Nephron (organoid): ENCODE data around the gene ZDHHC4.
A peak's percentile ranks its signal among the peaks of the same experiment; 100 is the strongest.

Experiments
- H3K27ac Mint-ChIP-seq, 3 experiments: 2 replicates each; pipeline ENCODE4 v1.8.0; 2020; ENCODE audit warnings: mixed read lengths in 3 of 3, mild to moderate bottlenecking in 2 of 3, moderate library complexity in 1 of 3
- H3K27me3 Mint-ChIP-seq: 2 replicates; pipeline ENCODE4 v1.8.0; 2021; ENCODE audit warnings: low read depth, mild to moderate bottlenecking, moderate library complexity, mixed read lengths
- H3K36me3 Mint-ChIP-seq: 2 replicates; pipeline ENCODE4 v1.8.0; 2020; ENCODE audit warnings: low read depth, mixed read lengths
- H3K4me1 Mint-ChIP-seq: 2 replicates; pipeline ENCODE4 v1.8.0; 2020; ENCODE audit warnings: mixed read lengths
- H3K4me3 Mint-ChIP-seq, 3 experiments: 2 replicates each; pipeline ENCODE4 v1.8.0; 2020; ENCODE audit warnings: mild to moderate bottlenecking in 3 of 3, mixed read lengths in 3 of 3, moderate library complexity in 2 of 3
- H3K9me3 Mint-ChIP-seq: 2 replicates; pipeline ENCODE4 v1.8.0; 2020; ENCODE audit warnings: mixed read lengths
- TF ChIP-seq, protein P1 (sequence below), 3 experiments: fragments of 200-600 bp; sonication (generic); IDR thresholded peaks; one replicate each; pipeline ENCODE4 v1.5.0; 2021; ENCODE audit warnings: antibody characterized with exemption in 3 of 3; ENCODE audit not compliant: unreplicated experiment in 3 of 3

The ZDHHC4 gene

DNA sequence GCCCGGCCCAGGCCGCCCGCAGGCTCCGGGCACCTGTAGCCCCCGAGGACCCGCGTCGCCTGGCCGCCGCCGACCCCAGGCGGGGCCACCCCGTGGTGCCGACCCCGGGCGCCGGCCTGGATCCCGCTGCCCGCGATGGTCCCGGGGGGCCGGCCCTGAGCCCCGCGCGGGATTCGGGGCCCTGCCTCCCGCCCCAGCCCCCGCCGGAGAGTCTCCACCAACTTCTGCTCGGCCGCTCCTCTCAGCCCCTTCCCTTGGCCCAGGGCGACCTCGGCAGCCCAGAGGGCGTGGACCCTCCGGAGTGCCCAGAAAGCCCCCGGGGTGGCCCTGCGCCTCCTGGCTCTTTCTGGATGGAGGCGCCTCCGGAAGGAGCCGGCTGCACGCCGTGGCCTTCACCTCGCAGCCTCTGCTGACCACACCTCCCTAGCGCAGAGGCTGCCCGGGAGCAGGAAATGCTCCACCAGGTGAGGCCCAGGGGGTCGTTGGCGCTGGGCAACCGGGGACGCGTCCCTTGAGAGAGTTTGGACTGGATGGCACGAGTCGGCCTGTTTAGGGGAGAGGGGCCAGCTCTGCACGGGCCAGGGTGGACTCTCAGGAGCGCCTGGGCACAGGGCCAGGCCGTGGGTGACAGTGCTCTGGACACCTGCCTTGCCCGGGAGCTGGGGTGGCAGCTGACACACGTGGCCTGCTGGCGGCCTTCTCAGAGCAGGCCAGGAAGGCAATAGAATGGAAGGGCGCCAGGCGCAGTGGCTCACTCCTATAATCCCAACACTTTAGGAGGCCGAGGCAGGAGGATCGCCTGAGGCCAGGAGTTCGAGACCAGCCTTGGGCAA is 38.7 kb downstream of the ZDHHC4 start:
- no peaks in the 10 kb centered on the region for H3K27me3 Mint-ChIP-seq
- peaks cover 5% of the 10 kb centered on the region for H3K4me1 Mint-ChIP-seq
- TF ChIP-seq, protein P1, sequence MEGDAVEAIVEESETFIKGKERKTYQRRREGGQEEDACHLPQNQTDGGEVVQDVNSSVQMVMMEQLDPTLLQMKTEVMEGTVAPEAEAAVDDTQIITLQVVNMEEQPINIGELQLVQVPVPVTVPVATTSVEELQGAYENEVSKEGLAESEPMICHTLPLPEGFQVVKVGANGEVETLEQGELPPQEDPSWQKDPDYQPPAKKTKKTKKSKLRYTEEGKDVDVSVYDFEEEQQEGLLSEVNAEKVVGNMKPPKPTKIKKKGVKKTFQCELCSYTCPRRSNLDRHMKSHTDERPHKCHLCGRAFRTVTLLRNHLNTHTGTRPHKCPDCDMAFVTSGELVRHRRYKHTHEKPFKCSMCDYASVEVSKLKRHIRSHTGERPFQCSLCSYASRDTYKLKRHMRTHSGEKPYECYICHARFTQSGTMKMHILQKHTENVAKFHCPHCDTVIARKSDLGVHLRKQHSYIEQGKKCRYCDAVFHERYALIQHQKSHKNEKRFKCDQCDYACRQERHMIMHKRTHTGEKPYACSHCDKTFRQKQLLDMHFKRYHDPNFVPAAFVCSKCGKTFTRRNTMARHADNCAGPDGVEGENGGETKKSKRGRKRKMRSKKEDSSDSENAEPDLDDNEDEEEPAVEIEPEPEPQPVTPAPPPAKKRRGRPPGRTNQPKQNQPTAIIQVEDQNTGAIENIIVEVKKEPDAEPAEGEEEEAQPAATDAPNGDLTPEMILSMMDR (IDR thresholded peaks at IDR 0.05; ENCODE audit: unreplicated experiment in 3 of 3): no peak
- no peak overlapping the region for H3K27ac Mint-ChIP-seq
- no peaks in the 10 kb centered on the region for H3K9me3 Mint-ChIP-seq
- H3K36me3 Mint-ChIP-seq: peaks cover 10% of the 10 kb centered on the region
- H3K4me3 Mint-ChIP-seq: peak overlapping the region; percentile 70 to 72 (median 71)

DNA sequence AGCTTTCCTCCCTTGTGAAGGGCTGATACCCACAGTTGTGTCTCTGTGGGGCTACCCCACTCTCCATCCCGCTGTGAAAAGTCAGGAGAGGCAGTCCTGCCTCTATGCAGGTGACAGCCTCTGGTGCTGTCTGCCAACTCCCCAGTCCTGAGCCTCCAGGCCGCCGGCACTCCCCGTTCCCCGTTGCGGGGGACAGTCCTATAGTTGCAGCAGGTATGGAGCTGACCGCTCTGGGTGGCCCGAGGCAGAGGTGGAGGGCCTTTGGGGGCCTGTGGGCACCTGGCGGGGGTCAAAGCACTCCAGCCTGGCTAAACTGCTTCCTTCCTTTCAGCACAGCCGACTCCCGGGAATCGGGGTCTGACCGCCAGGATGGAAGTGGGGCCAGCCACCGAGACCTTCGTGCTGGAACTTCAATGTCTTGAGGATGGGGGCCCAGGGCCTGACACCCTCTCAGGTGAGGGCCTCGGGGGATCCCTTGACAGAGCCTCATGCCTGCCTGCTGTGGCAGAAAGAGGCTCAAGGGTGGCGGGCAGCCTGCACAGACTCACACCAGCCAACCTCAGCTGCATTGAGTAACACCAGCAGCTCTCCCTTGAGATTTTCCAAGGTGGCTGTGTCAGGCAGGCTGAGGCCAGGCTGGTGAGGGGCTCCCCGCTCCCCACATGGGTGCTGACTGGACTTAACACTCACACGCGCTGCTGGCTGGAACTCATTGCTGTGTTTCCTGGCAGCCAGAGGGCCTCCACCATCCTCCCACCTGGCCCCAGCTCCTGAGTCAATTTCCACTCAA is 39.8 kb downstream of the ZDHHC4 start:
- Mint-ChIP-seq H3K4me1 (peaks cover 5% of the 10 kb centered on the region), H3K27me3 (no peaks in the 10 kb centered on the region), H3K4me3 (peak overlapping the region; percentile 81 to 89 (median 87)), H3K27ac (peak overlapping the region in 1 of 3 experiments; percentile 35), H3K9me3 (no peaks in the 10 kb centered on the region), H3K36me3 (peaks cover 18% of the 10 kb centered on the region)
- TF ChIP-seq, protein P1 (IDR thresholded peaks at IDR 0.05; ENCODE audit: unreplicated experiment in 3 of 3): no peak

DNA sequence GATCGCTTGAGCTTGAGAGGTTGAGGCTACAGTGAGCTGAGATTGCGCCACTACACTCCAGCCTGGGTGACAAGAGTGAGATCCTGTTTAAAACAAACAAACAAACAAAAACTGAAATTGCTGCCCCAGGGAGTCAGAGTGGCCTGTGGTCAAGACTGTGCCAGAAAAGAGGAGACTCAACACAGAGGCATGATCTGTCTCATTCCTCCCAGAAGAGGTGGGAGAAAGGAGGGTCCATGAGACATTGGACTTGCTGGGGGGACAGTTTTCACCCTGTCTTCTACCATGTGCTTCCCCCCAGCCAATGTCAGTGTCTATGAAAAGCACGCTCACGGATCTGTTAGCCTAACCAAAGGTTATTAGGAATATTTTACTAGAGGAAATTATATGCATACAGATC is 41.4 kb downstream of the ZDHHC4 start:
- Mint-ChIP-seq H3K9me3 (no peaks in the 10 kb centered on the region), H3K27me3 (no peaks in the 10 kb centered on the region), H3K4me1 (peaks cover 5% of the 10 kb centered on the region), H3K27ac (no peak overlapping the region), H3K4me3 (peak overlapping the region; percentile 29 to 63 (median 43)), H3K36me3 (peaks cover 24% of the 10 kb centered on the region)
- TF ChIP-seq, protein P1 (IDR thresholded peaks at IDR 0.05; ENCODE audit: unreplicated experiment in 3 of 3): no peak

DNA sequence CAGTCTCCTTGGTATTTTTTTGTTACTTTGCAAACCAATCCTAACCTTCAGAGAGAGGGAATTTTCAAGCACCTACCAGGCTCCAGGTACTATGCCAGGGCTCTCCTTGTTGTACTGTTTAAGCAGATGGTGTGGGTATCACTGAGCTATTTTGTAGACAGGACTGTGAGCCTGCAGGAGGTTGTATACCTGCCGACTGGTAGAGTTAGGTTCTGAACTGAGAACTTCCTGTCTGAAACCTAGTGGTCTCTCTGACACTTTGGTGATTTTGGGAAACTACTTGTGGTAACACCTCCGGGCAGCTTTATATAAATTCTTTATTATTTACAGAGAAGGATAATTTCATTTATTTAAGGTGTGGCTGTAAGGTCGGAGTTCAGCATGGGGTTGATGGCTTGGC is 42.7 kb downstream of the ZDHHC4 start:
- no peaks in the 10 kb centered on the region for H3K4me1 Mint-ChIP-seq
- H3K9me3 Mint-ChIP-seq: no peaks in the 10 kb centered on the region
- no peak overlapping the region for H3K27ac Mint-ChIP-seq
- H3K36me3 Mint-ChIP-seq: peaks cover 30% of the 10 kb centered on the region
- TF ChIP-seq, protein P1 (IDR thresholded peaks at IDR 0.05; ENCODE audit: unreplicated experiment in 3 of 3): no peak
- H3K27me3 Mint-ChIP-seq: no peaks in the 10 kb centered on the region
- H3K4me3 Mint-ChIP-seq: no peak overlapping the region

DNA sequence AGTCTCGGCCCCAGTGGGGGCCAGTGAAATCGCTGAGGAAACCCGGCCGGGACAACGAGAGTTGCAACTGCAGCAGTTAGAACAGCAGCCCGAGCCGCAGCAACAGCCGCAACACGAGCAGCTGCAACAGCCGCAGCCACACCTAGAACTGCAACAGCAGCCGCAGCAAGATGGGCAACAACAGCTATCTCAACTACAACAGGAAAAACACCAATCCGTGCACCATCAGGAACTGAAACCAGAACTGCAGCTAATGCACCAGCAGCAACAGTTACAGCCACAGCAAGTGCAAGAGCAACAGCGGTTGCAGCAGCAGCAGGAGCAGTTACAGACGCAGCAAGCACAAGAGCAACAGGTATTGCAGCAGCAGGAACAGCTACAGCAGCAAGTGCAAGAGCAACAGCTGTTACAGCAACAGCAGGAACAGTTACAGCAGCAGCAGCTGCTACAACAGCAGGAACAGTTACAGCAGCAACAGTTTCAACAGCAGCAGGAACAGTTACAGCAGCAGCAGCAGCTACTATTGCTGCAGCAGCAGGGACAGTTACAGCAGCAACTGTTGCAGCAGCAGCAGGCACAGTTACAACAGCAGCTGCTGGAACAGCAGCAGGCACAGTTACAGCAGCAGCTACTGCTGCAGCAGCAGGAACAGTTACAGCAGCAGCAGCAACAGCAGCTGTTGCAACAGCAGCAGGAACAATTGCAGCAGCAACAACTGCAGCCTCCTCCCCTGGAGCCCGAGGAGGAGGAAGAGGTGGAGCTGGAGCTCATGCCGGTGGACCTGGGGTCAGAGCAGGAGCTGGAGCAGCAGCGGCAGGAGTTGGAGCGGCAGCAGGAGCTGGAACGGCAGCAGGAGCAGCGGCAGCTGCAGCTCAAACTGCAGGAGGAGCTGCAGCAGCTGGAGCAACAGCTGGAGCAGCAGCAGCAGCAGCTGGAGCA is 44.2 kb downstream of the ZDHHC4 start:
- Mint-ChIP-seq H3K27ac (no peak overlapping the region), H3K27me3 (no peaks in the 10 kb centered on the region), H3K9me3 (no peaks in the 10 kb centered on the region), H3K4me3 (no peak overlapping the region), H3K36me3 (peaks cover 30% of the 10 kb centered on the region), H3K4me1 (no peaks in the 10 kb centered on the region)
- TF ChIP-seq, protein P1 (IDR thresholded peaks at IDR 0.05; ENCODE audit: unreplicated experiment in 3 of 3): no peak
